Chondrocyte (in vitro differentiated cells): ENCODE results near the gene ZFYVE19. TPM values are rescaled to one million over a fixed set of nuclear protein-coding genes. Genes with fewer than 3 reads are reported as not detected.

Experiments used
- DNase-seq: peaks from one replicate; pipeline ENCODE4 v3.0.0; 2021; ENCODE audit warnings: mixed read lengths, low spot score
- H3K27ac Mint-ChIP-seq: one replicate; pipeline ENCODE4 v1.8.0; 2021; ENCODE audit warnings: mild to moderate bottlenecking, moderate library complexity, mixed read lengths; ENCODE audit not compliant: unreplicated experiment
- H3K27me3 Mint-ChIP-seq: 2 replicates; pipeline ENCODE4 v1.8.0; 2021; ENCODE audit warnings: low read depth, mixed read lengths
- H3K36me3 Mint-ChIP-seq: 2 replicates; pipeline ENCODE4 v1.8.0; 2021; ENCODE audit warnings: low read depth, mixed read lengths
- H3K4me1 Mint-ChIP-seq: 2 replicates; pipeline ENCODE4 v1.8.0; 2021; ENCODE audit warnings: low read depth, mild to moderate bottlenecking, mixed read lengths
- H3K4me3 Mint-ChIP-seq: one replicate; pipeline ENCODE4 v1.8.0; 2021; ENCODE audit warnings: mild to moderate bottlenecking, moderate library complexity, mixed read lengths; ENCODE audit not compliant: unreplicated experiment
- H3K9me3 Mint-ChIP-seq: 2 replicates; pipeline ENCODE4 v1.8.0; 2021; ENCODE audit warnings: low read depth, mixed read lengths
- CTCF ChIP-seq: fragments of 200-600 bp; sonication (generic); IDR thresholded peaks from 2 replicates; pipeline ENCODE4 v1.5.0; 2021; ENCODE audit warnings: antibody characterized with exemption, mild to moderate bottlenecking, moderate library complexity
- total RNA-seq: library from RNA; stranded (reverse); gene quantifications from 3 replicates; pipeline ENCODE4 v1.2.1, GENCODE V29; 2021

ZFYVE19 gene
- total RNA-seq, 1 donor from 2014 or later = 15.5 TPM

GRCh38 chr15:40796041-40796440, 10.8 kb upstream of the ZFYVE19 start:
- Mint-ChIP-seq H3K27me3 (no peaks in the 10 kb centered on the region), H3K36me3 (peaks cover 7% of the 10 kb centered on the region), H3K4me1 (peaks cover 15% of the 10 kb centered on the region), H3K27ac (no peak overlapping the region), H3K4me3 (no peak overlapping the region), H3K9me3 (no peaks in the 10 kb centered on the region)
- DNase-seq = no peak
- no peak for TF ChIP-seq CTCF

DNA sequence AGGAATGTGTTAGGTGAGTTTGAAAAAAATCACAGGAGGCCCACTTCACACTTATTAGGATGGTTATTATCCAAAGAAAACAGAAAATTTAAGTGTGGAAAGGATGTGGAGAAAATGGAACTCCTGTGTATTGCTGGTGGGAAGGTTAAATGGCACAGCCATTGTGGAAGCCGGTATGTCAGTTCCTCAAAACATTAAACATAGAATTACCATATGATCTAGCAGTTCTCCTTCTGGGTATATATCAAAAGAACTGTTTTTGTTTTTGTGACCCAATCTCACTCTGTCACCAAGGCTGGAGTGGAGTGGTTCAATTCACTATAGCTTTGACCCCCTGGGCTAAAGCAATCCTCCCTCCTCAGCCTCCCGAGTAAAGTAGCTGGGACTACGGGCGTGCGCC, 10.4 kb upstream of the ZFYVE19 start:
- no peak overlapping the region for H3K27ac Mint-ChIP-seq
- no peaks in the 10 kb centered on the region for H3K27me3 Mint-ChIP-seq
- H3K36me3 Mint-ChIP-seq = peaks cover 9% of the 10 kb centered on the region
- H3K4me3 Mint-ChIP-seq = no peak overlapping the region
- peaks cover 15% of the 10 kb centered on the region for H3K4me1 Mint-ChIP-seq
- DNase-seq = no peak
- TF ChIP-seq CTCF = no peak
- H3K9me3 Mint-ChIP-seq = no peaks in the 10 kb centered on the region

DNA sequence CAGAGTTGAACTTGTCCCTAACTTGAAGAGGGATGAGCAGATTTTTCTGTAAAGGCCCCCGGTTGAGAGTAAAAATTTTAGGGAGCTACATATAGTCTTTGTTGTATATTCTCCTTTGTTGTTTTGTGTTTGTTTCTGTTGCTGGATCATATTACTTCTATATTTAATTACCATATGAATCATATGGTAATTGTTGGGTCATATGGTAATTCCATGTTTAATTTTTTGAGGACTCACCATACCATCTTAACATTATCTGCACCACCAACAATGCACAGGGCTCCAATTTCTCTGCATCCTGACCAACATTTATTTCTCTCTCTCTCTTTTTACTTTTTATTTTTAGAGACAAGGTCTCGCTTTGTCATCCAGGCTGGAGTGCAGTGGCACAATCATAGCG, 7.4 kb upstream of the ZFYVE19 start:
- TF ChIP-seq CTCF = no peak
- Mint-ChIP-seq H3K27me3 (no peaks in the 10 kb centered on the region), H3K4me1 (peaks cover 5% of the 10 kb centered on the region), H3K27ac (no peak overlapping the region), H3K36me3 (peaks cover 9% of the 10 kb centered on the region), H3K9me3 (no peaks in the 10 kb centered on the region), H3K4me3 (no peak overlapping the region)
- DNase-seq = no peak

DNA sequence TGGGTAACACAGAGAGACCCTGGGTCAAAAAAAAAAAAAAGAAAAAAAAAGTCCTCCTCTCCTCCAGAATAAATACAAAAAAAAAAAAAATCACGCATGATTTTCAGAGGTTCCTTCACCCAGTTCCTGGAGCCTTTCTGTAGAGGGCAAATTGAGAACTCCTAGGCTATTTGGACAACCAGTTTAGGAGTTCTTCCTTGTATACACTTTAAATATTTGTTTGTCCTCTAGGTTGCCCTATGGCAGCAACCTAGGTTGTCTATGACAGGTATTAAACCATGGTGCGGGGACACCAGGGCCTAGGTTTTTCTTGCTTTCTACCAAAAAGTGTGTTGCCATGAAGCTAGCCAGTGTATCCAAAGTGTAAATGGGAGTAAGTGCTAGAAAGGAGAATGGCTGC, 3.8 kb upstream of the ZFYVE19 start:
- H3K27ac Mint-ChIP-seq = no peak overlapping the region
- no peaks in the 10 kb centered on the region for H3K27me3 Mint-ChIP-seq
- no peak overlapping the region for H3K4me3 Mint-ChIP-seq
- no peak for DNase-seq
- no peaks in the 10 kb centered on the region for H3K9me3 Mint-ChIP-seq
- TF ChIP-seq CTCF = no peak
- peaks cover 11% of the 10 kb centered on the region for H3K4me1 Mint-ChIP-seq
- H3K36me3 Mint-ChIP-seq = peaks cover 9% of the 10 kb centered on the region

DNA sequence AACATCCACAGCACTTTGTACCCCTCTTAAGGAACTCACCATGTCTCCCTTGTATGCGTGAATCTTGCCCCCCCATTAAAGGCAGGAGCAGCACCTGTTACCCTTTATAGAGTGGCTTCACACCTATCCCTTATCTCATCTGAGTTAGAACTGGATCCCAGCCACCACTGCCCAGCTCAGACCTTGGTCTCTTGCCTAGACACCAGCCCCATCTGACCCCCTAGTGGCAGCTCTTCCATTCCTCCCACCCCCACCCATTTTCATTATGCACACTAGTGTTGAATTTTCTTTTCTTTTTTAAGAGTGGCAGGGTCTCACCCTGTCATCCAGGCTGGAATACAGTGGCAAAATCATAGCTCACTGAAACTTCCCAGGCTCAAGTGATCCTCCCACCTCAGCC, 3.2 kb upstream of the ZFYVE19 start:
- DNase-seq = no peak
- peaks cover 16% of the 10 kb centered on the region for H3K4me1 Mint-ChIP-seq
- no peak overlapping the region for H3K27ac Mint-ChIP-seq

More for the DNA sequence above, 3.2 kb upstream of the ZFYVE19 start:
- no peaks in the 10 kb centered on the region for H3K9me3 Mint-ChIP-seq
- no peaks in the 10 kb centered on the region for H3K27me3 Mint-ChIP-seq
- peaks cover 5% of the 10 kb centered on the region for H3K36me3 Mint-ChIP-seq
- H3K4me3 Mint-ChIP-seq = no peak overlapping the region
- TF ChIP-seq CTCF = no peak
